Measurements from ENCODE around the gene CCDC13. TPM values are rescaled to one million over a fixed set of nuclear protein-coding genes. Genes with fewer than 3 reads are reported as not detected.

CCDC13 gene
- total RNA-seq, 1 experiment from 2014 or later, result 0.82 TPM

DNA sequence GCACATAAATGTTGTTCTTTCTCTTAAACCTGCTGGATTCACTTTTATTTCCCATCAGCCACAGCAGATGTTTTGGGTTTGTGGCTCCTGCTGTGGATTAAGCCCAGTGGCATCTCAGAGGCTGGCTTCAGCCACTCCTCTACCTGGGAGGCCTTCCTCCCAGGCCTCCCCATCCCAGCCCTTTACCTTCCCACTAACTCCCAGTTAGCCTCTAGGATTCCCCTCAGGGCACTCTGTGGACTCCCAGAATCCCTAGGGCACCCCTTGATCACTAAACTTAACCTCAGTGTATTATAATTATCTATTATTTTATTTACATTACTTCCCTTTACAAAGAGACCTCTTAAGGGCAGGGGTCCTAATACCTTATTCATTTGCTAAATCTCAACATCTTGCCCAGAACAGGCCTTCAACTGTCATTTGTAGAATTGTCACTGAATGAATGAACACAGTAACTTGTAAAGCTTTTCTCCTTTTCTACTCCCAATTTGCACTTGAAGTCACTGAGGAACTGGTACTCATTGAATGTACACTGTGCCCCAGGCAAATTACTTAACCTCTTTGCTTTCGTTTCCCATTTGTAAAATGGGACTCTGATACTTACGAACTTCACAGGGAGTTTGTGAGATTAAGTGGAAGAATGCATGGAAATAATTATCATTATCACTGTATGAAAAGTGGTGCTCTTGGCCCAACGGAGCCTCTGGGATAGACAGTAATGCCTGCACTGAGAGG is 8.3 kb downstream of the CCDC13 start:
- CTCF ChIA-PET, result interaction anchor here (0.6 kb wide), 1 partner anchor 15 kb away, joined by 3 read pairs; no protein-coding TSS in a partner anchor
- BruUV-seq (replicated peaks), result no TSS peak
- POLR2A ChIA-PET, result no interaction called here

DNA sequence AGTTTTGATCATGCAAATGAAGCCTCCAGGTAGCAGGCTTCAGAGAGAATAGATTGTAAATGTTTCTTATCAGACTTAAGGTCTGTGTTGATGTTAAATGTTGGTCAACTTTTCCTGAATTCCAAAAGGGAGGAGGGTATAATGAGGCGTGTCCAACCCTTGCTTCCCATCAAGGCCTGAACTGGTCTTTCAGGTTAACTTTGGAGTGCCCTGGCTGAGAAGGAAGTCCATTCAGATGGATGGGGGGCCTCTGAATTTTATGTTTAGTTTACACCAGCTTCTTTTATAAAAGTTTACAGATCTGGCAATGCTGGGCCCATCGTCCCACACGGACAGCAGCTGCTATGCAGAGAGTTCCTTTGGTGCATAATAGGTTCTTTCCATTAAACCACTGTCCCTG is 8.9 kb downstream of the CCDC13 start:
- intact Hi-C loops (cut with micrococcal nuclease; ENCODE audit: unreplicated experiment), result no loop called here
- H3K4me3 Mint-ChIP-seq (ENCODE audit: unreplicated experiment), result no peak overlapping the region
- H3K27me3 Mint-ChIP-seq (ENCODE audit: insufficient read depth, unreplicated experiment), result no peaks in the 10 kb centered on the region
- Histone ChIP-seq H3K36me3 (ENCODE audit: control insufficient read depth, insufficient read depth, low read length) (no peaks in the 10 kb centered on the region), H3K4me3 (ENCODE audit: low read depth, low read length) (no peak overlapping the region), H3K4me1 (no peaks in the 10 kb centered on the region), H3K9me3 (no peaks in the 10 kb centered on the region), H3K27me3 (replicated peaks; ENCODE audit: control insufficient read depth, insufficient read depth, low read length) (no peaks in the 10 kb centered on the region)
- POLR2A ChIA-PET, result no interaction called here
- H3K27ac Mint-ChIP-seq (ENCODE audit: unreplicated experiment), result no peak overlapping the region
- no peak for DNase-seq
- H3K36me3 Mint-ChIP-seq (ENCODE audit: insufficient read depth, unreplicated experiment), result no peaks in the 10 kb centered on the region
- CTCF ChIA-PET, result no interaction called here
- no peaks in the 10 kb centered on the region for H3K9me3 Mint-ChIP-seq (ENCODE audit: unreplicated experiment)
- no peaks in the 10 kb centered on the region for H3K4me1 Mint-ChIP-seq (ENCODE audit: low read depth, unreplicated experiment)
- BruUV-seq (replicated peaks), result no TSS peak
- TF ChIP-seq, protein P1, sequence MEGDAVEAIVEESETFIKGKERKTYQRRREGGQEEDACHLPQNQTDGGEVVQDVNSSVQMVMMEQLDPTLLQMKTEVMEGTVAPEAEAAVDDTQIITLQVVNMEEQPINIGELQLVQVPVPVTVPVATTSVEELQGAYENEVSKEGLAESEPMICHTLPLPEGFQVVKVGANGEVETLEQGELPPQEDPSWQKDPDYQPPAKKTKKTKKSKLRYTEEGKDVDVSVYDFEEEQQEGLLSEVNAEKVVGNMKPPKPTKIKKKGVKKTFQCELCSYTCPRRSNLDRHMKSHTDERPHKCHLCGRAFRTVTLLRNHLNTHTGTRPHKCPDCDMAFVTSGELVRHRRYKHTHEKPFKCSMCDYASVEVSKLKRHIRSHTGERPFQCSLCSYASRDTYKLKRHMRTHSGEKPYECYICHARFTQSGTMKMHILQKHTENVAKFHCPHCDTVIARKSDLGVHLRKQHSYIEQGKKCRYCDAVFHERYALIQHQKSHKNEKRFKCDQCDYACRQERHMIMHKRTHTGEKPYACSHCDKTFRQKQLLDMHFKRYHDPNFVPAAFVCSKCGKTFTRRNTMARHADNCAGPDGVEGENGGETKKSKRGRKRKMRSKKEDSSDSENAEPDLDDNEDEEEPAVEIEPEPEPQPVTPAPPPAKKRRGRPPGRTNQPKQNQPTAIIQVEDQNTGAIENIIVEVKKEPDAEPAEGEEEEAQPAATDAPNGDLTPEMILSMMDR (IDR thresholded peaks at IDR 0.05; ENCODE audit: insufficient read depth in 1 of 2, low read depth in 1 of 2, low read length in 1 of 2, severe bottlenecking in 1 of 2, unreplicated experiment in 1 of 2), result no peak

More for the DNA sequence above, 8.3 kb downstream of the CCDC13 start:
- TF ChIP-seq, protein P1 (IDR thresholded peaks at IDR 0.05; ENCODE audit: insufficient read depth in 1 of 2, low read depth in 1 of 2, low read length in 1 of 2, severe bottlenecking in 1 of 2, unreplicated experiment in 1 of 2), result no peak
- Mint-ChIP-seq H3K27ac (ENCODE audit: unreplicated experiment) (no peak overlapping the region), H3K27me3 (ENCODE audit: insufficient read depth, unreplicated experiment) (no peaks in the 10 kb centered on the region), H3K4me1 (ENCODE audit: low read depth, unreplicated experiment) (no peaks in the 10 kb centered on the region), H3K9me3 (ENCODE audit: unreplicated experiment) (no peaks in the 10 kb centered on the region), H3K4me3 (ENCODE audit: unreplicated experiment) (no peak overlapping the region), H3K36me3 (ENCODE audit: insufficient read depth, unreplicated experiment) (no peaks in the 10 kb centered on the region)
- DNase-seq, result no peak
- H3K36me3 ChIP-seq (ENCODE audit: control insufficient read depth, insufficient read depth, low read length), result no peaks in the 10 kb centered on the region
- no peaks in the 10 kb centered on the region for H3K4me1 ChIP-seq
- no peaks in the 10 kb centered on the region for H3K9me3 ChIP-seq
- H3K4me3 ChIP-seq (ENCODE audit: low read depth, low read length), result no peak overlapping the region
- intact Hi-C loops (cut with micrococcal nuclease; ENCODE audit: unreplicated experiment), result no loop called here
- no peaks in the 10 kb centered on the region for H3K27me3 ChIP-seq (replicated peaks; ENCODE audit: control insufficient read depth, insufficient read depth, low read length)

DNA sequence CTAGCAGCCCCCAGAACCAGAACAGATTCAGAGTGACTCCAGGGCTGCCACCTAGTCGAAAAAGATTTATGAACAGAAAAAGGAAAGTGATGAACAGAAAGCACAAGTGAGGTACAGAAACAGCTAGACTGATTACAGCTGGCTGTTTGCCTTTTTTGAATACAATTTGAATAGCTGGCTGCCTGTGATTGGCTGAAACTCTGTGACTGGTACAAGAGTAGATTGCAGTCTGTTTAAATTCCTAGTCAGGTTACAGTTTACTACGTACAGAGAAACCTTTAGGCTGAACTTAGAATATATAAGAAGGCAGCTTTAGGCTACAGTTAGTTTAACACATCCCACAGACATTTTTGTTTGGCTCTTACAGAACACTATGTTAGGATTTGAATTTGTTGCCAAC is 10.0 kb downstream of the CCDC13 start:
- BruUV-seq (replicated peaks), result no TSS peak
- DNase-seq, result no peak
- POLR2A ChIA-PET, result no interaction called here
- intact Hi-C loops (cut with micrococcal nuclease; ENCODE audit: unreplicated experiment), result no loop called here
- Histone ChIP-seq H3K27me3 (replicated peaks; ENCODE audit: control insufficient read depth, insufficient read depth, low read length) (no peaks in the 10 kb centered on the region), H3K4me3 (ENCODE audit: low read depth, low read length) (no peak overlapping the region), H3K4me1 (no peaks in the 10 kb centered on the region), H3K9me3 (no peaks in the 10 kb centered on the region), H3K36me3 (ENCODE audit: control insufficient read depth, insufficient read depth, low read length) (no peaks in the 10 kb centered on the region)
- H3K4me3 Mint-ChIP-seq (ENCODE audit: unreplicated experiment), result no peak overlapping the region
- no peak overlapping the region for H3K27ac Mint-ChIP-seq (ENCODE audit: unreplicated experiment)
- H3K36me3 Mint-ChIP-seq (ENCODE audit: insufficient read depth, unreplicated experiment), result peaks cover 4% of the 10 kb centered on the region
- H3K27me3 Mint-ChIP-seq (ENCODE audit: insufficient read depth, unreplicated experiment), result no peaks in the 10 kb centered on the region
- CTCF ChIA-PET, result no interaction called here
- TF ChIP-seq, protein P1 (IDR thresholded peaks at IDR 0.05; ENCODE audit: insufficient read depth in 1 of 2, low read depth in 1 of 2, low read length in 1 of 2, severe bottlenecking in 1 of 2, unreplicated experiment in 1 of 2), result no peak
- H3K9me3 Mint-ChIP-seq (ENCODE audit: unreplicated experiment), result no peaks in the 10 kb centered on the region
- no peaks in the 10 kb centered on the region for H3K4me1 Mint-ChIP-seq (ENCODE audit: low read depth, unreplicated experiment)

All from Caco-2 (cell line).